ENCODE results near the gene RBM43.

DNA sequence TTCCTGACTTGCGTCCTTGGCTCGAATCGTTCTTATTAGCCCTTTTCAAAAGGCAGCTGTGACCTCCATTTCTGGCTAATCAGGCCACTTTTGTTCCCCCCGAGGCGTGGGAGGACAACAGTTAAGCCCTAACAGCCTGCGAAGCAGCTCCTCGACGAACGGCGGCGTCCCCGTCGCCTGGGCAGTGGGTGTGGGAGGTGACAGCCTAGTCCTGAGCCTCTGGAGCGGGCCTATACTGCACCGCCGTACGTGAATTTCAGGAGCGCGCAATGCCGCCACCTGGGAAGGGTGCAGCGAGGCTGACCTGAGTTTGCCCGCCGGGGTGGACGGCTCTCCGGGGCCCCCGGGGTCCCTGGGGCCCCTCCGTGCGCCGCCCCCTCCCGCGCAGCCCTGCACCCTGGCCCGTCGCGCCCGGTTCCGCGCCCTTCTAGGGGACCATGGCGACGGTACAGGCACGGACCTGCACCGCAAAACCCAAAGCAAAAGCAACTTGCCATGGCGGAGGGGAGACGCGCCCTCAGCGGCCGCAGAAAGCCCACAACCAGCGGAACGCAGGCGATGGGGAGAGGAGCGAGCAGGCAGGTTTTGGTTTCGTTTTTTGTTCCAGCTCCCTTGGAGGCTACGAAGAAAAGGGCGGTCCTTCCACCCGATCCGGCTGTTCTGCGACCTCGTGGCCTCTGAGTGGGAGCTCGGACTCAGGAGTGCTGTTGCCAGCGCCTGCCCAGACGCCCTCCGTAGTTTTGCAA, at the start of gene RBM43:
- TF ChIP-seq, protein P1, sequence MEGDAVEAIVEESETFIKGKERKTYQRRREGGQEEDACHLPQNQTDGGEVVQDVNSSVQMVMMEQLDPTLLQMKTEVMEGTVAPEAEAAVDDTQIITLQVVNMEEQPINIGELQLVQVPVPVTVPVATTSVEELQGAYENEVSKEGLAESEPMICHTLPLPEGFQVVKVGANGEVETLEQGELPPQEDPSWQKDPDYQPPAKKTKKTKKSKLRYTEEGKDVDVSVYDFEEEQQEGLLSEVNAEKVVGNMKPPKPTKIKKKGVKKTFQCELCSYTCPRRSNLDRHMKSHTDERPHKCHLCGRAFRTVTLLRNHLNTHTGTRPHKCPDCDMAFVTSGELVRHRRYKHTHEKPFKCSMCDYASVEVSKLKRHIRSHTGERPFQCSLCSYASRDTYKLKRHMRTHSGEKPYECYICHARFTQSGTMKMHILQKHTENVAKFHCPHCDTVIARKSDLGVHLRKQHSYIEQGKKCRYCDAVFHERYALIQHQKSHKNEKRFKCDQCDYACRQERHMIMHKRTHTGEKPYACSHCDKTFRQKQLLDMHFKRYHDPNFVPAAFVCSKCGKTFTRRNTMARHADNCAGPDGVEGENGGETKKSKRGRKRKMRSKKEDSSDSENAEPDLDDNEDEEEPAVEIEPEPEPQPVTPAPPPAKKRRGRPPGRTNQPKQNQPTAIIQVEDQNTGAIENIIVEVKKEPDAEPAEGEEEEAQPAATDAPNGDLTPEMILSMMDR (IDR thresholded peaks at IDR 0.05) = peak in 1 of 12 donors; percentile 7
- TF ChIP-seq POLR2A (IDR thresholded peaks at IDR 0.05) = peak in 1 of 2 donors; percentile 21

Data from heart left ventricle (tissue), 13 donors.